Activated T-cell treated with anti-CD3 and anti-CD28 coated beads, Interleukin-2, amount 50 U/mL, for 4 hours (primary cell): ENCODE data around the gene ASPDH. TPM values are rescaled to one million over a fixed set of nuclear protein-coding genes. Genes with fewer than 3 reads are reported as not detected.
"Not testable (repeated sequence)": the region's sequence is repeated elsewhere in the genome, so short reads cannot be mapped to it uniquely, and the experiment has no call there.

Experiments used
- ATAC-seq, 2 donors: fragments of 200-7000 bp; cut with Tn5 transposase; one replicate each; pipeline ENCODE4 v1.10.0; 2021
- DNase-seq: peaks from one replicate; pipeline ENCODE4 v3.0.0-alpha.2; 2020
- H3K27me3 Mint-ChIP-seq: one replicate; pipeline ENCODE4 v1.8.0; 2021; ENCODE audit warnings: low read depth, mixed read lengths
- H3K36me3 Mint-ChIP-seq: one replicate; pipeline ENCODE4 v1.8.0; 2022; ENCODE audit warnings: mixed read lengths; ENCODE audit not compliant: insufficient read depth
- H3K4me1 Mint-ChIP-seq: one replicate; pipeline ENCODE4 v1.8.0; 2021; ENCODE audit warnings: low read depth, mixed read lengths
- H3K4me3 Mint-ChIP-seq: one replicate; pipeline ENCODE4 v1.8.0; 2021; ENCODE audit warnings: mild to moderate bottlenecking, moderate library complexity, mixed read lengths
- H3K9me3 Mint-ChIP-seq: one replicate; pipeline ENCODE4 v1.8.0; 2021; ENCODE audit warnings: mixed read lengths
- total RNA-seq, 3 donors: library from RNA; stranded (reverse); gene quantifications; one replicate each; pipeline ENCODE4 v1.2.1, GENCODE V29; 2021

ASPDH gene
- total RNA-seq, 3 donors from 2014 or later: not detected

DNA sequence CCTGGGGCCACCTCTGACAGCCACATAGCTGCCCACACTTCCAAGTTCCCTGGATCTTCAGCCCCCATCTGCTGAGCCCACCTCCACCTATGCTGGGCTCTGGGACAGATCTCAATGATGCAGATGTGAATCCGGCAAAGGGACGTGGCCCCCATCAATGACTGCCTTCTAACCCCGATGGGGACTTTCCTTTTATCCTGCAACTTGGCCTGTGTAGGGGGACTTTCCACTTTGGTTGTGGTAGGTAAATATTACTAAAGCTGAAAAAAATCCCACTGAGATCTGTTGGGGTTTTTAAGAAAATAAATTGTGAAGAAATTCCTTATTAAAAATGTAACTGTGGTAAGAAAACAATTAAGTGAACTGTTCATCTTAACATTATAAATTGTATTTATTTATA, 20.8 kb upstream of the ASPDH start:
- no peak for DNase-seq
- no peak overlapping the region for H3K4me3 Mint-ChIP-seq
- H3K36me3 Mint-ChIP-seq: no peaks in the 10 kb centered on the region
- ATAC-seq: no peak
- peaks cover 1% of the 10 kb centered on the region for H3K4me1 Mint-ChIP-seq
- peaks cover 10% of the 10 kb centered on the region for H3K9me3 Mint-ChIP-seq
- H3K27me3 Mint-ChIP-seq: peaks cover 37% of the 10 kb centered on the region

- DNase-seq (no peak), ATAC-seq (no peak)
- Mint-ChIP-seq H3K4me3 (no peak overlapping the region), H3K36me3 (no peaks in the 10 kb centered on the region), H3K9me3 (peaks cover 10% of the 10 kb centered on the region), H3K4me1 (peaks cover 1% of the 10 kb centered on the region), H3K27me3 (peaks cover 40% of the 10 kb centered on the region)
These were observed 19.2 kb upstream of the ASPDH start for GRCh38 chr19:50532952-50533351.

GRCh38 chr19:50531171-50531612, 17.5 kb upstream of the ASPDH start:
- H3K36me3 Mint-ChIP-seq: no peaks in the 10 kb centered on the region
- peaks cover 33% of the 10 kb centered on the region for H3K27me3 Mint-ChIP-seq
- H3K4me1 Mint-ChIP-seq: no peaks in the 10 kb centered on the region
- no peak for ATAC-seq
- no peak overlapping the region for H3K4me3 Mint-ChIP-seq
- H3K9me3 Mint-ChIP-seq: peaks cover 10% of the 10 kb centered on the region
- DNase-seq: no peak

DNA sequence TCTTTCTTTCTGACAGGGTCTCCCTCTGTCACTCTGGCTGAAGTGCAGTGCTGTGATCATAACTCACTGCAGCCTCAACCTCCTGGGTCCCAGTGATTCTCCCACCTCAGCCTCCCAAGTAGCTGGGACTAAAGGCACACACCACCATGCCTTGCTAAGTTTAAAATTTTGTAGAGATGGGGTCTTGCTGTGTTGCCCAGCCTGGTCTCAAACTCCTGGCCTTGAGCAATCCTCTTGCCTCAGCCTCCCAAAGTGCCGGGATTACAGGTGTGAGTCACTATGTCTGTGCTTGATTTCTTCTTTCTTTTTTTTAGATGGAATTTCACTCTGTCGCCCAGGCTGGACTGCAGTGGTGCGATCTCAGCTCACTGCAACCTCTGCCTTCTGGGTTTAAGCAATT, 14.3 kb upstream of the ASPDH start:
- not testable (repeated sequence) for H3K9me3 Mint-ChIP-seq, H3K4me1 Mint-ChIP-seq, H3K4me3 Mint-ChIP-seq, H3K36me3 Mint-ChIP-seq, DNase-seq, ATAC-seq
- H3K27me3 Mint-ChIP-seq: peaks cover 28% of the 10 kb centered on the region

- Mint-ChIP-seq H3K4me3 (no peak overlapping the region), H3K4me1 (no peaks in the 10 kb centered on the region), H3K9me3 (no peaks in the 10 kb centered on the region), H3K36me3 (no peaks in the 10 kb centered on the region), H3K27me3 (peaks cover 2% of the 10 kb centered on the region)
- ATAC-seq (no peak), DNase-seq (no peak)
These were observed 9.2 kb upstream of the ASPDH start for GRCh38 chr19:50522881-50523280.

DNA sequence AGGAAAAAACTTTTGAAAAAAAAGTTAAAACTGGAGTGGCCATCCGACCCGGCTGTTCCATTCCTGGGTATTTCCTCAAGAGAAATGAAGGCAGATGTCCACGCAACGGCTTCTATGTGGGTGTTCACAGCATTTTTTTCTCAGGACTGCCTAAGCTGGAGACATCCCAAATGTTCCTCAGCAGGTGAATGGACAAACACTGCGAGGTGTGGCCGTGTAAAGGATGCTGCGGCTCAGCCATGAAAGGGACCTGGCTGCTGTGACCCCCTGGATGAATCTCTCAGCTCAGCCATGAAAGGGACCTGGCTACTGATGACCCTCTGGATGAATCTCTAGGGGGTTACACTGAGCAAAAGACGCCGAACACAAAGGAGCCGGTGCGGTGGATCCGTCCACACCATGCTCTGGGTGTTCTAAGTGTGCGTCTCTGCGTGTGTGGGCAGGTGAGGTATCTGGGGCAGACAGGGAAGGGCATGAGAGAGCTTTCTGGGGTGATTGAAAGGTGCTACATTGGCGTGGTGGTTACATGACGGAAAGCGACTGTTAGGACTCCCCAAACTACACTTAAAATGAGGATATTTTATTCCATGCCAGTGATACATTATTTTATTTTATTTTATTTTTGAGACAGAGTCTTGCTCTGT, 7.2 kb upstream of the ASPDH start:
- Mint-ChIP-seq H3K4me3 (no peak overlapping the region), H3K36me3 (no peaks in the 10 kb centered on the region), H3K27me3 (peaks cover 2% of the 10 kb centered on the region), H3K4me1 (no peaks in the 10 kb centered on the region), H3K9me3 (no peaks in the 10 kb centered on the region)
- no peak for DNase-seq
- no peak for ATAC-seq

DNA sequence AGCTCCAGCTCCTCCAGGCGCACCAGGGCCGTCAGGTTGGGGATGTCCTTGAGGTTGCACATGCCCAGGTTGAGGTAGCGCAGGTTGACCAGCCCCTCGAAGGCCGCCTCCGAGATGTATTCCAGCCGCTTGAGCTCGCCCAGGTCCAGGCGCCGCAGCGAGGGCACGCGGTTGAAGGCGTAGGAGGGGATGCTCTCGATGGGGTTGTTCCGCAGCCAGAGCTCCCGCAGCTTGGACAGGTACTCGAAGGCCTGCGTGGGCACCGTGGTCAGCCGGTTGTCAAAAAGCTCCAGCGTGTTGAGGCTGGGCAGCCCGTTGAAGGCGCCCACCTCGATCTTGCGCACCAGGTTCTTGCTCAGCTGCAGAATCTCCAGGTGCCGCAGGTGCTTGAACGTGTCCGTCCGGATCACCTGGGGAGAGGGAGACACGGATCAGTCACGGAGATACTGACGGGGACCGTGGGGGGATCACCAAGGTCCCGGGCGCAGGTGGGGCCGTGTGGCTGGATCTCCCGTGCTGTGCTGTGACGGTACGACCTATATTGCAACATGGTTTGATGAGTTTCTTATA, 5.4 kb upstream of the ASPDH start:
- Mint-ChIP-seq H3K9me3 (no peaks in the 10 kb centered on the region), H3K36me3 (no peaks in the 10 kb centered on the region), H3K4me3 (no peak overlapping the region), H3K4me1 (no peaks in the 10 kb centered on the region), H3K27me3 (peaks cover 9% of the 10 kb centered on the region)
- no peak for ATAC-seq
- no peak for DNase-seq

- Mint-ChIP-seq H3K27me3 (peaks cover 10% of the 10 kb centered on the region), H3K4me1 (no peaks in the 10 kb centered on the region), H3K4me3 (no peak overlapping the region), H3K36me3 (no peaks in the 10 kb centered on the region), H3K9me3 (no peaks in the 10 kb centered on the region)
- DNase-seq: no peak
- no peak for ATAC-seq
These were observed 4.6 kb upstream of the ASPDH start for GRCh38 chr19:50518091-50519005.

DNA sequence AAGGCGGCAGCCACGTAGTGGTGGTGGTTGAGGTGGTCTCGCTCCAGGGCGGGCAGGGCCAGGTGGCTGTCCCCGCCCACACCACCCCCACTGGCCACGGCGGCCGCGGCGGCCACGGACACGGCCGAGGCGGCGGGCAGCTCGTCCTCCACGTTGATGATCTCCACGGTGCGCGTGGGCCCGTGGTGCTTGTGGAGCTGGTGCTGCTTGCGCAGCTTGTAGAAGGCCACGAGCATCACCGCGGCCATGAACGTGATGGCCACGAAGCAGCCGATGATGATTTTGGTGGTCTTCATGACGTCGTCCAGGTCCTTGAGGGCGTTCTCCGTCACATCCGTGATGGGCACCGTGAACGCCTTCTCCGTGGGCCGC, 4.0 kb upstream of the ASPDH start:
- Mint-ChIP-seq H3K36me3 (no peaks in the 10 kb centered on the region), H3K9me3 (no peaks in the 10 kb centered on the region), H3K4me3 (no peak overlapping the region), H3K4me1 (no peaks in the 10 kb centered on the region), H3K27me3 (peaks cover 10% of the 10 kb centered on the region)
- ATAC-seq (no peak), DNase-seq (no peak)

DNA sequence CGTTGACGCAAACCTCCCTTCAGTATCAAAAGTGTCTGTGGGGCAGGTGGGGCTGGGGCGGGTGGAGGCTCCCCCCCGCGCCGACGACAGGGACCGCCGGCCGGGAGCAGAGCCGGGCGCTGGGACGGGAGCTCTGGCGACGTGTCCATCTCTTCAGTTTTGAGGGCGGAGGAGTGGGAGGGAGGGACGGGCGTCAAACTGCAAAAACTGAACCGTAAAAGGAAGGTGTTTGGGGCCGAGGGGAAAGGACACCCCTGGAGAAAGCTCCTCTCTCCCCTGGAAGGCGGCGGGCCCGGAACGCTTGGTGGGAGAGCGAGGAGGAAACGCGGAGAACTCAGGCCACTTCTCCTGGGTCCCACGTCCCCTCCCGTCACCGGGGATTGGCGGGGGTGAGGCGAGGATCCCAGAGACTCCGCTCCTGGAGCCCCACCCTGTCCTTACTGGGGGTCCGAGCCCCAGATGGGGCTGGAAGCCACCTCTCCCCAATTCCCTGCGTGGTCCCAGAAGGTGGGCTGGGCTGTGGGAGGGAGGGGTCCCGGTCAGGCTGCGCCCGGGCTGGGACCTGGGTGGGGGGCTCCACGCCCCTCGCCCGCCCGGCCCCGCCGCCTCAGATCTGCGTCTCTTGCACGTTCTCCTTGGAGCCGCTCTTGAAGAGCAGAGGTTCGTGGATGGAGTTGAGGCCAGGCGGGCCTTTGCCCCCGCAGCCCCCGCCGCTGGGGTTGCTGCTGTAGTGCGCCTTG, 3.4 kb upstream of the ASPDH start:
- no peak overlapping the region for H3K4me3 Mint-ChIP-seq
- no peaks in the 10 kb centered on the region for H3K9me3 Mint-ChIP-seq
- H3K27me3 Mint-ChIP-seq: peaks cover 10% of the 10 kb centered on the region
- DNase-seq (no peak), ATAC-seq (no peak)
- no peaks in the 10 kb centered on the region for H3K4me1 Mint-ChIP-seq
- H3K36me3 Mint-ChIP-seq: no peaks in the 10 kb centered on the region

DNA sequence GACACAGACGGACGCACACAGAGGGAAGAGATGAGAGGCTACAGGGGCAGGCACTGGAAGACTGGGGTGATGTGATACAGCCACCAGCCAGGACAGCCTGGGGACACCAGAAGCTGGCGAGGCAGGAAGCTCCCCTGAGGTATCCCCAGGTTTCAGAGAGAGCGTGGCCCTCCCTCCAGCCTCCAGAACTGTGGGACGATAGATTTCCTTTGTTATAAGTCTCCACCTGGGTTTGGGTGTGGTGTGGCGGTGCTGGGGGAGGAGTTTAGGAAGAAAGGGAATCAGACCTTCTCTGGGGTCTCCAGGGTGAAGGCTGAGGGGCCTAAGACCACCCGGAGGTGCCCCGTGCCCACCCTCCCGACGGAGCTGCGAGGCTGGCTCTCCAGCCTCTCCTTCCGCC, 2.7 kb upstream of the ASPDH start:
- Mint-ChIP-seq H3K27me3 (peaks cover 10% of the 10 kb centered on the region), H3K4me1 (peaks cover 3% of the 10 kb centered on the region), H3K4me3 (no peak overlapping the region), H3K36me3 (no peaks in the 10 kb centered on the region), H3K9me3 (no peaks in the 10 kb centered on the region)
- no peak for ATAC-seq
- no peak for DNase-seq

DNA sequence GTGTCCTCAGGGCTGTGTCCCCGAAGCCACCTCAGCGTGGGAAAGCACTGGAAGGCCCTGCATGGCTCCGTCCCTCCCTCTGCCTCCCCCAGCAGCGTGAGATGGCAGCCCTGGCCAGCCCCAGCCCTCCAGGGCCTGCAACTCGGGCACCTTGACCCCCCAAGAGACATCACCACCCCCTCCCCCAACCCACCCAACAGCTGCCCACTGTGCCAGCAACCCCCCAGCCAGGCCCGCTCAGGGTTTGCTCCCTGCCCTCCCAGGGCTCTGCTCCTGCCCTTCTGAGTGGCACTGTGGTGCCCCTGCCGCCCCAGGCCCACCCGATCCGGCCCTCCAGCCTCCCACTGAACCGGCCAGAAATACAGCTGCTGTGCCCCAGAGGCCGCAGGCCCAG, 1.5 kb upstream of the ASPDH start:
- Mint-ChIP-seq H3K4me1 (peaks cover 8% of the 10 kb centered on the region), H3K9me3 (no peaks in the 10 kb centered on the region), H3K27me3 (peaks cover 10% of the 10 kb centered on the region), H3K4me3 (no peak overlapping the region), H3K36me3 (no peaks in the 10 kb centered on the region)
- DNase-seq (no peak), ATAC-seq (no peak)

DNA sequence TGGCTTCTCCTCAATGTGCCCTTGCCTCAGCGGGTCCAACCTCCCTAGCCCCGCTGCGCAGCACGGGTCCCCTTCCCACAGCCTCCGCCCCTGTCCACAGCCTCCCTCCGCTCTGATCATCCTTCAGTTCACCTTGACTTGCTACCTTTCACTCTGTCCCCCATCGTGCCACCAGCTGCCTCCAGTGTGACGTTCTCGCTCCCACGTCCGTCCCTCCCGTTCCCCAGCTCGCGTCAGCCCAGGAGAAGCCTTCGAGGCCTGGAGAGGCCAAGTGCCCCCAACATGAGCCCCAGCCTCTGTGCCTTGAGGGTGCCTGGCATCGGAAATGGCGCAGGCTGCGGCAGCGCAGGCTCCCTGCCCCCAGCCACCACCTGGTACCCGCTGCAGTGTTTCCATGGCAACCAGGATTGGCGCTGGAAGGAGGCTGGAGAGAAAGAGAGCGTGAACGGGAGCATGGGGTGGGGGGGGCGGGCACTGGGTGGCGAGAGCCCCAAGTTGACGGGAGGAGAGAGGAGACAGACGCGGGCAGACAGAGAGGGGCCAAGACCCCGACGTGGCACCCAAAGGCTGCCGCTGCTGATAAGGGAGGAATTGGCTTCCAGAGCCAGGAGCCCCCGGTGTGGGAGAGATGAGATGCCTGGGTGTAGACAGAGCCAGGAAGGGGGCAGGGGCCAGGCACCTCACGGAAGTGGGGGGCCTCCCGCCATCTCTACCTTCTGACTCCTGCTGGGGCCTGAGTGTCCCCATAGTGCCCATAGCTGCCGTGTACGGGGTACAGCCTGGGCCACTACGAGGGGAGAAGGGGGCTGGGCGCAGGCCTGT, 844 bp upstream of the ASPDH start:
- Mint-ChIP-seq H3K4me3 (no peak overlapping the region), H3K4me1 (peaks cover 8% of the 10 kb centered on the region), H3K36me3 (no peaks in the 10 kb centered on the region), H3K9me3 (no peaks in the 10 kb centered on the region), H3K27me3 (peaks cover 10% of the 10 kb centered on the region)
- ATAC-seq (no peak), DNase-seq (no peak)
